SK-N-SH treated with all-trans-retinoic acid at 6 μM for 48 hours (cell line): ENCODE data around the gene ZRSR2.

Source experiments
- ATAC-seq: fragments of 200-7000 bp; cut with Tn5 transposase; 3 replicates; pipeline ENCODE4 v1.9.1; 2020; ENCODE audit warnings: mild to moderate bottlenecking, moderate library complexity
- BACH2 ChIP-seq: fragments of 250-450 bp; sonication (Bioruptor Pico); IDR thresholded peaks from 2 replicates; pipeline ENCODE4 v1.9.0; 2021; ENCODE audit warnings: mild to moderate bottlenecking, borderline replicate concordance
- CREB5 ChIP-seq: fragments of 250-450 bp; sonication (Bioruptor Pico); IDR thresholded peaks from 2 replicates; pipeline ENCODE4 v1.5.1; 2020; ENCODE audit warnings: low read depth, mild to moderate bottlenecking, moderate library complexity
- CSDC2 ChIP-seq: fragments of 250-450 bp; sonication (Bioruptor Pico); IDR thresholded peaks from 2 replicates; pipeline ENCODE4 v1.5.0; 2020; ENCODE audit warnings: mild to moderate bottlenecking, moderate library complexity
- CSRNP3 ChIP-seq: fragments of 250-450 bp; sonication (Bioruptor Pico); IDR thresholded peaks from 2 replicates; pipeline ENCODE4 v1.5.1; 2021; ENCODE audit warnings: mild to moderate bottlenecking, moderate library complexity
- ESRRG ChIP-seq: fragments of 250-450 bp; sonication (Bioruptor Pico); IDR thresholded peaks from 2 replicates; pipeline ENCODE4 v1.6.1; 2021; ENCODE audit warnings: mild to moderate bottlenecking
- GLIS3 ChIP-seq: fragments of 250-450 bp; sonication (Bioruptor Pico); IDR thresholded peaks from 2 replicates; pipeline ENCODE4 v1.5.0; 2020; ENCODE audit warnings: mild to moderate bottlenecking, moderate library complexity
- ISL1 ChIP-seq: fragments of 250-450 bp; sonication (Bioruptor Pico); IDR thresholded peaks from 2 replicates; pipeline ENCODE4 v2.1.2; 2022; ENCODE audit warnings: mild to moderate bottlenecking, moderate library complexity
- OSR1 ChIP-seq: fragments of 250-450 bp; sonication (Bioruptor Pico); IDR thresholded peaks from 2 replicates; pipeline ENCODE4 v1.8.0; 2022; ENCODE audit warnings: moderate library complexity, mild to moderate bottlenecking, inconsistent platforms
- PATZ1 ChIP-seq: fragments of 250-450 bp; sonication (Bioruptor Pico); IDR thresholded peaks from 2 replicates; pipeline ENCODE4 v1.8.0; 2020; ENCODE audit warnings: mild to moderate bottlenecking, moderate library complexity, borderline replicate concordance
- POU6F1 ChIP-seq: fragments of 250-450 bp; sonication (Bioruptor Pico); IDR thresholded peaks from 2 replicates; pipeline ENCODE4 v1.8.0; 2021; ENCODE audit warnings: low read depth, mild to moderate bottlenecking, moderate library complexity, borderline replicate concordance
- SNAI2 ChIP-seq: fragments of 250-450 bp; sonication (Bioruptor Pico); IDR thresholded peaks from 2 replicates; pipeline ENCODE4 v1.5.0; 2020; ENCODE audit warnings: mild to moderate bottlenecking, moderate library complexity
- TCF4 ChIP-seq: fragments of 250-450 bp; sonication (Bioruptor Pico); IDR thresholded peaks from 2 replicates; pipeline ENCODE4 v1.8.0; 2021; ENCODE audit warnings: mild to moderate bottlenecking, moderate library complexity, borderline replicate concordance
- TOX ChIP-seq: fragments of 250-450 bp; sonication (Bioruptor Pico); IDR thresholded peaks from 2 replicates; pipeline ENCODE4 v1.8.0; 2021; ENCODE audit warnings: mild to moderate bottlenecking, moderate library complexity, borderline replicate concordance
- ZC3H10 ChIP-seq: fragments of 250-450 bp; sonication (Bioruptor Pico); IDR thresholded peaks from 2 replicates; pipeline ENCODE4 v1.5.1; 2021; ENCODE audit warnings: mild to moderate bottlenecking, moderate library complexity
- ZFP30 ChIP-seq: fragments of 450-650 bp; formaldehyde crosslinking; IDR thresholded peaks from 2 replicates; pipeline ENCODE4 v1.5.0; 2022; ENCODE audit warnings: mild to moderate bottlenecking, moderate library complexity
- ZNF565 ChIP-seq: fragments of 450-650 bp; formaldehyde crosslinking; conservative IDR thresholded peaks from 2 replicates; pipeline ENCODE4 v1.5.0; 2020; ENCODE audit warnings: low read depth, mild to moderate bottlenecking, moderate library complexity
- ZNF70 ChIP-seq: fragments of 450-650 bp; formaldehyde crosslinking; IDR thresholded peaks from 2 replicates; pipeline ENCODE4 v1.5.0; 2020; ENCODE audit warnings: mild to moderate bottlenecking, moderate library complexity
- ZNF8 ChIP-seq: fragments of 450-650 bp; formaldehyde crosslinking; IDR thresholded peaks from 2 replicates; pipeline ENCODE4 v1.5.0; 2020; ENCODE audit warnings: mild to moderate bottlenecking, moderate library complexity

The ZRSR2 gene

GRCh38 chrX:15808254-15808653 lies 18.0 kb downstream of the ZRSR2 start:
- no peak for TF ChIP-seq ZNF565
- TF ChIP-seq CSDC2, result no peak
- TF ChIP-seq CSRNP3 (CRISPR knock-in tag), result no peak
- TF ChIP-seq POU6F1, result no peak
- no peak for TF ChIP-seq ZFP30 (CRISPR knock-in tag)
- TF ChIP-seq ZC3H10 (CRISPR knock-in tag), result no peak
- TF ChIP-seq CREB5 (CRISPR knock-in tag), result no peak
- no peak for TF ChIP-seq SNAI2 (CRISPR knock-in tag)
- no peak for TF ChIP-seq ZNF8 (CRISPR knock-in tag)
- ATAC-seq, result no peak

- TF ChIP-seq ESRRG (no peak), ZNF8 (CRISPR knock-in tag) (no peak), PATZ1 (CRISPR knock-in tag) (no peak), ZNF565 (no peak), TOX (CRISPR knock-in tag) (no peak), OSR1 (CRISPR knock-in tag) (no peak), ZFP30 (CRISPR knock-in tag) (no peak), ISL1 (no peak)
Observed at GRCh38 chrX:15812192-15812938, 22.1 kb downstream of the ZRSR2 start.

GRCh38 chrX:15813416-15813815 lies 23.1 kb downstream of the ZRSR2 start:
- TF ChIP-seq TCF4 (CRISPR knock-in tag) (no peak), ZNF565 (no peak), CREB5 (CRISPR knock-in tag) (no peak), ISL1 (no peak), BACH2 (CRISPR knock-in tag) (no peak), PATZ1 (CRISPR knock-in tag) (no peak), CSDC2 (no peak), ESRRG (no peak), GLIS3 (CRISPR knock-in tag) (no peak)
- TF ChIP-seq, all 23 proteins: peak for 0
- no peak for ATAC-seq

More at GRCh38 chrX:15812192-15812938, 22.1 kb downstream of the ZRSR2 start:
- ATAC-seq, result no peak

GRCh38 chrX:15814771-15815365 lies 24.6 kb downstream of the ZRSR2 start:
- TF ChIP-seq CSRNP3 (CRISPR knock-in tag) (no peak), ZNF70 (CRISPR knock-in tag) (no peak)
- TF ChIP-seq, all 23 proteins: peak for 0
- no peak for ATAC-seq
